H1 (cell line): ENCODE data around the gene TIAM2. TPM values are rescaled to one million over a fixed set of nuclear protein-coding genes. Genes with fewer than 3 reads are reported as not detected.

Experiments
- CTCF ChIA-PET: fragments of 300-600 bp; sonication (Branson Sonifier 250); formaldehyde crosslinking; loops from one replicate; lab custom pipeline; 2021; ENCODE audit not compliant: partially characterized antibody; lab: Charles Lee
- POLR2A ChIA-PET: fragments of 300-600 bp; sonication (Branson Sonifier 250); formaldehyde crosslinking; loops from one replicate; lab custom pipeline; 2021; ENCODE audit warnings: inconsistent platforms; ENCODE audit not compliant: partially characterized antibody; lab: Charles Lee
- DNase-seq, 2 experiments: peaks; one replicate each; pipeline versions ENCODE4 v3.0.0 to v3.0.0-alpha.2; 2010 to 2022; ENCODE audit warnings: low spot score in 2 of 2, low read depth in 1 of 2, mixed read lengths in 1 of 2
- FAIRE-seq: peaks from 2 replicates; lab custom pipeline; 2011; peaks lifted over from hg19 to GRCh38; lab: Jason Lieb, UNC
- H2AFZ ChIP-seq: 2 replicates; pipeline ENCODE4 v1.8.1; 2012; ENCODE audit warnings: low read length, inconsistent platforms
- H2AK5ac ChIP-seq: 2 replicates; pipeline ENCODE4 v1.6.1; 2013; ENCODE audit warnings: low read depth, low read length
- H2BK120ac ChIP-seq: replicated peaks from 2 replicates; pipeline ENCODE3; 2013; ENCODE audit warnings: low read depth, low read length, inconsistent platforms
- H2BK12ac ChIP-seq: 2 replicates; pipeline ENCODE4 v1.6.1; 2013; ENCODE audit warnings: low read depth, low read length
- H2BK15ac ChIP-seq: 2 replicates; pipeline ENCODE4 v1.6.1; 2013; ENCODE audit warnings: low read length
- H2BK20ac ChIP-seq: 2 replicates; pipeline ENCODE4 v1.6.1; 2013; ENCODE audit warnings: low read length
- H2BK5ac ChIP-seq: 2 replicates; pipeline ENCODE4 v1.6.1; 2013; ENCODE audit warnings: low read depth, low read length
- H3K14ac ChIP-seq: 2 replicates; pipeline ENCODE4 v1.6.1; 2013; ENCODE audit warnings: inconsistent platforms; ENCODE audit not compliant: insufficient read length
- H3K18ac ChIP-seq: 2 replicates; pipeline ENCODE4 v1.6.1; 2013; ENCODE audit warnings: low read length; ENCODE audit errors: extremely low read depth
- H3K23ac ChIP-seq: 2 replicates; pipeline ENCODE4 v1.6.1; 2013; ENCODE audit warnings: inconsistent platforms; ENCODE audit not compliant: insufficient read length
- H3K23me2 ChIP-seq: 2 replicates; pipeline ENCODE4 v1.6.1; 2013; ENCODE audit warnings: low read depth, low read length
- H3K27ac ChIP-seq: 2 replicates; pipeline ENCODE4 v1.6.1; 2011; ENCODE audit warnings: low read depth, low read length, inconsistent platforms
- H3K27me3 ChIP-seq, 4 experiments: replicated peaks in 1 of 4; 1 replicate in 1 of 4; 2 replicates in 3 of 4; pipeline versions ENCODE4 v1.6.1 to v1.8.1; 2011 to 2013; ENCODE audit warnings: low read length in 3 of 4, mild to moderate bottlenecking in 3 of 4, inconsistent platforms in 2 of 4, mixed read lengths in 2 of 4, moderate library complexity in 1 of 4; ENCODE audit not compliant: control insufficient read depth in 3 of 4, insufficient read depth in 3 of 4; ENCODE audit errors: extremely low read depth in 1 of 4
- H3K36me3 ChIP-seq, 4 experiments: 2 replicates each; pipeline versions ENCODE4 v1.6.1 to v1.8.1; 2011 to 2013; ENCODE audit warnings: mild to moderate bottlenecking in 4 of 4, low read length in 3 of 4, moderate library complexity in 2 of 4, control low read depth in 1 of 4, inconsistent platforms in 1 of 4; ENCODE audit not compliant: insufficient read depth in 4 of 4, control insufficient read depth in 2 of 4
- H3K4ac ChIP-seq: replicated peaks from 2 replicates; pipeline ENCODE3; 2013; ENCODE audit warnings: low read length, low read depth, mixed read lengths, inconsistent platforms; ENCODE audit not compliant: insufficient read length
- H3K4me1 ChIP-seq, 4 experiments: replicated peaks in 1 of 4; 1 replicate in 1 of 4; 2 replicates in 3 of 4; pipeline versions ENCODE4 v1.6.1 to v1.8.1; 2011 to 2013; ENCODE audit warnings: low read length in 3 of 4, inconsistent platforms in 2 of 4, mixed read lengths in 1 of 4; ENCODE audit not compliant: insufficient read depth in 4 of 4, control insufficient read depth in 3 of 4
- H3K4me2 ChIP-seq, 2 experiments: 2 replicates each; pipeline versions ENCODE4 v1.6.1 to v1.8.1; 2011 to 2013; ENCODE audit warnings: low read depth in 2 of 2, low read length in 2 of 2, control low read depth in 1 of 2, inconsistent platforms in 1 of 2, mild to moderate bottlenecking in 1 of 2; ENCODE audit not compliant: insufficient read depth in 1 of 2
- H3K4me3 ChIP-seq, 4 experiments: fragments of 200-600, 300-600 bp in 1 of 4; sonication (generic), shearing (Covaris generic), sonication (Bioruptor Twin) in 1 of 4; 2 replicates each; pipeline versions ENCODE4 v1.5.1 to v1.8.1; 2011 to 2016; ENCODE audit warnings: low read length in 4 of 4, low read depth in 3 of 4, control low read depth in 2 of 4, inconsistent platforms in 2 of 4, mild to moderate bottlenecking in 2 of 4, mixed read lengths in 1 of 4, moderate library complexity in 1 of 4; ENCODE audit not compliant: insufficient read depth in 2 of 4; ENCODE audit errors: extremely low read depth in 1 of 4
- H3K56ac ChIP-seq: replicated peaks from 2 replicates; pipeline ENCODE3; 2013; ENCODE audit warnings: low read depth, mild to moderate bottlenecking, mixed read lengths, low read length, inconsistent platforms; ENCODE audit not compliant: insufficient read length
- H3K79me1 ChIP-seq: 2 replicates; pipeline ENCODE4 v1.6.1; 2013; ENCODE audit warnings: low read depth, low read length, control low read depth
- H3K79me2 ChIP-seq, 2 experiments: 2 replicates each; pipeline versions ENCODE4 v1.6.1 to v1.8.1; 2012 to 2013; ENCODE audit warnings: low read length in 2 of 2, mild to moderate bottlenecking in 2 of 2, inconsistent platforms in 1 of 2; ENCODE audit not compliant: insufficient read depth in 2 of 2, control insufficient read depth in 1 of 2
- H3K9ac ChIP-seq, 4 experiments: replicated peaks in 1 of 4; 1 replicate in 1 of 4; 2 replicates in 3 of 4; pipeline versions ENCODE4 v1.6.1 to v1.8.1; 2011 to 2013; ENCODE audit warnings: low read depth in 3 of 4, low read length in 3 of 4, control low read depth in 2 of 4, mild to moderate bottlenecking in 2 of 4, moderate library complexity in 2 of 4, inconsistent platforms in 1 of 4; ENCODE audit errors: extremely low read depth in 1 of 4
- H3K9me3 ChIP-seq, 2 experiments: 2 replicates each; pipeline versions ENCODE4 v1.6.1 to v1.8.1; 2012 to 2013; ENCODE audit warnings: mild to moderate bottlenecking in 2 of 2, moderate library complexity in 2 of 2, control low read depth in 1 of 2, inconsistent platforms in 1 of 2, low read depth in 1 of 2, low read length in 1 of 2, mixed read lengths in 1 of 2; ENCODE audit not compliant: insufficient read depth in 2 of 2
- H4K20me1 ChIP-seq, 2 experiments: replicated peaks in 1 of 2; 2 replicates each; pipeline versions ENCODE3 to v1.8.1; 2011 to 2013; ENCODE audit warnings: inconsistent platforms in 2 of 2, low read length in 2 of 2, mild to moderate bottlenecking in 1 of 2; ENCODE audit not compliant: insufficient read depth in 2 of 2, control insufficient read depth in 1 of 2
- H4K5ac ChIP-seq: 2 replicates; pipeline ENCODE4 v1.6.1; 2013; ENCODE audit warnings: low read length, low read depth, mixed read lengths, inconsistent platforms; ENCODE audit not compliant: insufficient read length
- H4K8ac ChIP-seq: 2 replicates; pipeline ENCODE4 v1.8.0; 2013; ENCODE audit warnings: mild to moderate bottlenecking, moderate library complexity, low read length, inconsistent platforms; ENCODE audit not compliant: insufficient read depth; ENCODE audit errors: extremely low read depth
- H4K91ac ChIP-seq: replicated peaks from 2 replicates; pipeline ENCODE3; 2013; ENCODE audit warnings: low read length, mixed read lengths, inconsistent platforms; ENCODE audit not compliant: insufficient read length
- ATF3 ChIP-seq: IDR thresholded peaks from 2 replicates; pipeline ENCODE4 v1.6.1; 2011; ENCODE audit warnings: low read depth, mild to moderate bottlenecking, low read length; ENCODE audit not compliant: insufficient read depth
- BRCA1 ChIP-seq: IDR thresholded peaks from 2 replicates; pipeline ENCODE4 v1.6.1; 2012; ENCODE audit warnings: low read depth, low read length, improper control_type of control experiment
- CBX8 ChIP-seq: fragments of 300-800, 300-1000 bp; sonication (generic); IDR thresholded peaks from 2 replicates; pipeline ENCODE4 v1.7.1; 2016; ENCODE audit warnings: low read depth, low read length, borderline replicate concordance
- CHD2 ChIP-seq: IDR thresholded peaks from 2 replicates; pipeline ENCODE4 v1.6.1; 2012; ENCODE audit warnings: low read length, improper control_type of control experiment
- GABPA ChIP-seq: IDR thresholded peaks from 2 replicates; pipeline ENCODE4 v1.6.1; 2011; ENCODE audit warnings: mild to moderate bottlenecking, low read length, moderate library complexity, borderline replicate concordance; ENCODE audit not compliant: insufficient read depth
- HDAC6 ChIP-seq: IDR thresholded peaks from one replicate; pipeline ENCODE4 v1.7.1; 2012; ENCODE audit warnings: low read depth, mild to moderate bottlenecking, inconsistent platforms, low read length, moderate library complexity
- PHF8 ChIP-seq: fragments of 200-600 bp; sonication (generic); conservative IDR thresholded peaks from 2 replicates; pipeline ENCODE4 v1.7.1; 2012; ENCODE audit warnings: low read depth, mild to moderate bottlenecking, inconsistent platforms, low read length, moderate library complexity
- POLR2AphosphoS5 ChIP-seq: IDR thresholded peaks from 2 replicates; pipeline ENCODE4 v1.6.1; 2011; ENCODE audit warnings: low read depth, low read length
- TBP ChIP-seq: IDR thresholded peaks from 2 replicates; pipeline ENCODE4 v1.6.1; 2011; ENCODE audit warnings: low read depth, low read length, improper control_type of control experiment
- WGBS, 2 experiments: shearing (Covaris generic) in 1 of 2; methylation state at CpG; one replicate each; pipeline versions ENCODE4 v1.1.6 to v1.1.7; 2013 to 2015; ENCODE audit warnings: low lambda C conversion rate in 2 of 2, mixed read lengths in 2 of 2, inconsistent platforms in 1 of 2, low coverage in 1 of 2, missing lambda C conversion rate in 1 of 2; ENCODE audit not compliant: insufficient replicate concordance in 2 of 2, insufficient coverage in 1 of 2, insufficient read length in 1 of 2; ENCODE audit errors: extremely low coverage in 1 of 2, missing lambda C conversion rate in 1 of 2; 5-methylcytosine and 5-hydroxymethylcytosine counted together
- polyA plus RNA-seq, 7 experiments: library from polyadenylated mRNA; depleted of rRNA in 3 of 7; stranded (reverse) in 5 of 7; unstranded in 2 of 7; fragments of >200 nt in 5 of 7; fragments of 200-250 nt in 2 of 7; gene quantifications; 1 replicate in 5 of 7; 2 replicates in 1 of 7; 4 replicates in 1 of 7; pipeline versions ENCODE4 v1.2.1 to v1.2.3, GENCODE V29; 2011 to 2013; ENCODE audit warnings: missing spikeins in 2 of 7, mixed read lengths in 2 of 7
- total RNA-seq: library from RNA; stranded (reverse); fragmentation: NEBNext Ultra II Directional; extraction: Animal tissue kit (Norgen Biotek cat#: 25700); gene quantifications from 2 replicates; pipeline ENCODE4 v1.2.1, GENCODE V29; 2021
- TF ChIP-seq, protein P1 (sequence below): IDR thresholded peaks from 2 replicates; pipeline ENCODE4 v1.6.1; 2012; ENCODE audit warnings: inconsistent platforms

The TIAM2 gene
- total and polyA plus RNA-seq, 2 of the 8 experiments (the other 6 are each of a cell fraction or from before 2014, with no cell fraction given) = 7.4 to 23.9 TPM

GRCh38 chr6:154984146-154984545 is 11.0 kb upstream of the TIAM2 start:
- no peak for FAIRE-seq
- POLR2A ChIA-PET = no interaction called here

More at GRCh38 chr6:154984146-154984545, 11.0 kb upstream of the TIAM2 start:
- Histone ChIP-seq H3K79me2 (no peaks in the 10 kb centered on the region), H3K4me2 (no peak overlapping the region), H3K23me2 (no peaks in the 10 kb centered on the region), H2BK5ac (no peak overlapping the region), H3K9me3 (no peaks in the 10 kb centered on the region), H3K56ac (no peak overlapping the region), H3K18ac (no peak overlapping the region; the same call in 1 of the 2 replicates), H3K36me3 (no peaks in the 10 kb centered on the region), H3K4me3 (no peak overlapping the region), H2BK20ac (no peak overlapping the region), H3K27me3 (no peaks in the 10 kb centered on the region), H2BK12ac (no peak overlapping the region), H4K8ac (no peak overlapping the region), H2BK15ac (no peak overlapping the region), H4K91ac (no peak overlapping the region), H3K14ac (no peak overlapping the region), H3K4ac (no peak overlapping the region), H3K9ac (no peak overlapping the region), H2BK120ac (no peak overlapping the region), H4K5ac (no peak overlapping the region), H3K4me1 (no peaks in the 10 kb centered on the region), H2AK5ac (no peak overlapping the region), H3K23ac (no peak overlapping the region), H3K79me1 (no peaks in the 10 kb centered on the region), H2AFZ (no peak overlapping the region), H3K27ac (no peak overlapping the region), H4K20me1 (no peaks in the 10 kb centered on the region)
- TF ChIP-seq, protein P1, sequence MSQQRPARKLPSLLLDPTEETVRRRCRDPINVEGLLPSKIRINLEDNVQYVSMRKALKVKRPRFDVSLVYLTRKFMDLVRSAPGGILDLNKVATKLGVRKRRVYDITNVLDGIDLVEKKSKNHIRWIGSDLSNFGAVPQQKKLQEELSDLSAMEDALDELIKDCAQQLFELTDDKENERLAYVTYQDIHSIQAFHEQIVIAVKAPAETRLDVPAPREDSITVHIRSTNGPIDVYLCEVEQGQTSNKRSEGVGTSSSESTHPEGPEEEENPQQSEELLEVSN = no peak
- TF ChIP-seq POLR2AphosphoS5 (no peak), BRCA1 (no peak), HDAC6 (no peak), ATF3 (no peak), CBX8 (no peak), TBP (no peak), CHD2 (no peak), PHF8 (no peak), GABPA (no peak)
- CTCF ChIA-PET = no interaction called here
- no peak for DNase-seq
- WGBS, 2 experiments = 89% methylated on average over 4 of the region's 4 CpGs; no CpG with 5 or more reads in 1 of the 2 experiments
